Endodermal cell (in vitro differentiated cells): ENCODE measurements around the gene RXRA. TPM values are rescaled to one million over a fixed set of nuclear protein-coding genes. Genes with fewer than 3 reads are reported as not detected.

Experiments
- DNase-seq: peaks from one replicate; pipeline ENCODE4 v3.0.0-alpha.2; 2017
- H3K27ac ChIP-seq: 2 replicates; pipeline ENCODE4 v1.5.1; 2013; ENCODE audit warnings: mild to moderate bottlenecking, low read depth, low read length, moderate library complexity
- H3K27me3 ChIP-seq: 2 replicates; pipeline ENCODE4 v1.6.1; 2013; ENCODE audit warnings: mild to moderate bottlenecking, low read length, moderate library complexity; ENCODE audit not compliant: insufficient read depth, control insufficient read depth, poor library complexity, severe bottlenecking
- H3K36me3 ChIP-seq: 2 replicates; pipeline ENCODE4 v1.7.0; 2013; ENCODE audit warnings: mild to moderate bottlenecking, low read length, moderate library complexity; ENCODE audit not compliant: control insufficient read depth, insufficient read depth
- H3K4me1 ChIP-seq: one replicate; pipeline ENCODE4 v1.7.0; 2013; ENCODE audit warnings: low read length; ENCODE audit not compliant: control insufficient read depth, insufficient read depth
- H3K4me3 ChIP-seq: 2 replicates; pipeline ENCODE4 v1.5.1; 2013; ENCODE audit warnings: mild to moderate bottlenecking, low read length, moderate library complexity
- H3K9ac ChIP-seq: 2 replicates; pipeline ENCODE4 v1.6.1; 2013; ENCODE audit warnings: mild to moderate bottlenecking, low read length, moderate library complexity; ENCODE audit not compliant: poor library complexity, severe bottlenecking; ENCODE audit errors: extremely low read depth
- H3K9me3 ChIP-seq: 2 replicates; pipeline ENCODE4 v1.6.1; 2013; ENCODE audit warnings: mild to moderate bottlenecking, low read length, moderate library complexity; ENCODE audit not compliant: control insufficient read depth
- H3K27ac Mint-ChIP-seq: 2 replicates; pipeline ENCODE4 v1.8.0; 2020; ENCODE audit warnings: mixed read lengths
- H3K27me3 Mint-ChIP-seq: 2 replicates; pipeline ENCODE4 v1.8.0; 2021; ENCODE audit warnings: mild to moderate bottlenecking, mixed read lengths; ENCODE audit not compliant: insufficient read depth
- H3K36me3 Mint-ChIP-seq: 2 replicates; pipeline ENCODE4 v1.8.0; 2020; ENCODE audit warnings: low read depth, mixed read lengths
- H3K4me1 Mint-ChIP-seq: 2 replicates; pipeline ENCODE4 v1.8.0; 2020; ENCODE audit warnings: mixed read lengths
- H3K4me3 Mint-ChIP-seq: 2 replicates; pipeline ENCODE4 v1.8.0; 2020; ENCODE audit warnings: mild to moderate bottlenecking, moderate library complexity, mixed read lengths
- H3K9me3 Mint-ChIP-seq: 2 replicates; pipeline ENCODE4 v1.8.0; 2020; ENCODE audit warnings: mild to moderate bottlenecking, mixed read lengths
- CTCF ChIP-seq: fragments of 200-600 bp; sonication (generic); conservative IDR thresholded peaks from 2 replicates; pipeline ENCODE4 v1.5.0; 2021; ENCODE audit warnings: antibody characterized with exemption, mild to moderate bottlenecking
- WGBS, 2 experiments: methylation state at CpG; one replicate each; pipeline versions ENCODE4 v1.1.5 to v1.1.7; 2013; ENCODE audit warnings: missing lambda C conversion rate in 2 of 2, mixed read lengths in 1 of 2; ENCODE audit not compliant: insufficient coverage in 1 of 2, insufficient read length in 1 of 2; 5-methylcytosine and 5-hydroxymethylcytosine counted together
- total RNA-seq, 2 donors: library from RNA; stranded (reverse); fragmentation: NEBNext Ultra II Directional in 1 of 2; extraction: Animal tissue kit (Norgen Biotek cat#: 25700) in 1 of 2; gene quantifications; 2 replicates in 1 of 2; 3 replicates in 1 of 2; pipeline ENCODE4 v1.2.1, GENCODE V29; 2021

The RXRA gene
- total RNA-seq, 2 donors from 2014 or later: 58.3 to 70.6 TPM

- Histone ChIP-seq H3K36me3 (no peaks in the 10 kb centered on the region), H3K27me3 (peaks cover 5% of the 10 kb centered on the region), H3K4me1 (no peaks in the 10 kb centered on the region), H3K9ac (no peak overlapping the region), H3K9me3 (peaks cover 3% of the 10 kb centered on the region), H3K4me3 (no peak overlapping the region), H3K27ac (no peak overlapping the region)
- H3K27me3 Mint-ChIP-seq: peaks cover 3% of the 10 kb centered on the region
- H3K36me3 Mint-ChIP-seq: no peaks in the 10 kb centered on the region
- WGBS, 2 experiments: 97 to 100% methylated on average over 3 to 4 of the region's 4 CpGs
- no peak overlapping the region for H3K27ac Mint-ChIP-seq
- H3K4me1 Mint-ChIP-seq: no peaks in the 10 kb centered on the region
- no peak for DNase-seq
- no peak for TF ChIP-seq CTCF
- H3K4me3 Mint-ChIP-seq: no peak overlapping the region
- peaks cover 18% of the 10 kb centered on the region for H3K9me3 Mint-ChIP-seq
Measured at GRCh38 chr9:134452728-134453127, 126.5 kb downstream of the RXRA start.

- H3K27ac ChIP-seq: no peak overlapping the region
- H3K4me3 ChIP-seq: no peak overlapping the region
- H3K27me3 ChIP-seq: peaks cover 5% of the 10 kb centered on the region
- no peaks in the 10 kb centered on the region for H3K4me1 Mint-ChIP-seq
- peaks cover 3% of the 10 kb centered on the region for H3K27me3 Mint-ChIP-seq
- H3K4me3 Mint-ChIP-seq: no peak overlapping the region
- DNase-seq: no peak
- WGBS, 2 experiments: 88 to 90% methylated on average over 16 to 23 of the region's 23 CpGs
- H3K36me3 Mint-ChIP-seq: no peaks in the 10 kb centered on the region
- H3K9ac ChIP-seq: no peak overlapping the region
- H3K9me3 Mint-ChIP-seq: peaks cover 6% of the 10 kb centered on the region
- no peaks in the 10 kb centered on the region for H3K4me1 ChIP-seq
- H3K27ac Mint-ChIP-seq: no peak overlapping the region
- TF ChIP-seq CTCF: no peak
- no peaks in the 10 kb centered on the region for H3K36me3 ChIP-seq
- peaks cover 3% of the 10 kb centered on the region for H3K9me3 ChIP-seq
Measured at GRCh38 chr9:134453776-134454475, 127.7 kb downstream of the RXRA start.

- H3K4me3 Mint-ChIP-seq: no peak overlapping the region
- Histone ChIP-seq H3K4me1 (no peaks in the 10 kb centered on the region), H3K9ac (no peak overlapping the region), H3K36me3 (no peaks in the 10 kb centered on the region), H3K9me3 (no peaks in the 10 kb centered on the region), H3K4me3 (no peak overlapping the region), H3K27ac (no peak overlapping the region), H3K27me3 (peaks cover 5% of the 10 kb centered on the region)
- WGBS, 2 experiments: 90 to 100% methylated on average over 2 to 5 of the region's 5 CpGs
- DNase-seq: no peak
- H3K4me1 Mint-ChIP-seq: no peaks in the 10 kb centered on the region
- TF ChIP-seq CTCF: no peak
- peaks cover under 1% of the 10 kb centered on the region for H3K9me3 Mint-ChIP-seq
- H3K27me3 Mint-ChIP-seq: peaks cover 3% of the 10 kb centered on the region
- no peaks in the 10 kb centered on the region for H3K36me3 Mint-ChIP-seq
- no peak overlapping the region for H3K27ac Mint-ChIP-seq
Measured at GRCh38 chr9:134454476-134454857, 128.2 kb downstream of the RXRA start.
